Natural killer cell (primary cell): ENCODE results near the gene RALGPS1. TPM values are rescaled to one million over a fixed set of nuclear protein-coding genes. Genes with fewer than 3 reads are reported as not detected.

Experiments used
- ATAC-seq, 3 donors: fragments of 150-1000 bp in 2 of 3; fragments of 200-7000 bp in 1 of 3; cut with Tn5 transposase; 1 replicate in 1 of 3; 2 replicates in 2 of 3; pipeline ENCODE4 v1.10.0; 2021; ENCODE audit warnings: mild to moderate bottlenecking in 2 of 3, moderate library complexity in 2 of 3
- DNase-seq, 2 donors: peaks; one replicate each; pipeline versions ENCODE4 v3.0.0 to v3.0.0-alpha.2; 2013 to 2021; ENCODE audit warnings: mixed read lengths in 1 of 2
- H3K27ac ChIP-seq: one replicate; pipeline ENCODE4 v1.5.1; 2013; ENCODE audit warnings: mild to moderate bottlenecking, low read length
- H3K27me3 ChIP-seq: one replicate; pipeline ENCODE4 v1.6.1; 2013; ENCODE audit warnings: low read length; ENCODE audit not compliant: control insufficient read depth, insufficient read depth
- H3K36me3 ChIP-seq: one replicate; pipeline ENCODE4 v1.6.1; 2013; ENCODE audit warnings: low read length; ENCODE audit not compliant: control insufficient read depth, insufficient read depth
- H3K4me1 ChIP-seq: one replicate; pipeline ENCODE4 v1.6.1; 2013; ENCODE audit warnings: low read length; ENCODE audit not compliant: control insufficient read depth, insufficient read depth
- H3K4me3 ChIP-seq: one replicate; pipeline ENCODE4 v1.5.1; 2013; ENCODE audit warnings: low read length
- H3K9me3 ChIP-seq: one replicate; pipeline ENCODE4 v1.6.1; 2013; ENCODE audit warnings: low read length; ENCODE audit not compliant: control insufficient read depth, insufficient read depth
- H3K27ac Mint-ChIP-seq, 2 donors: one replicate each; pipeline ENCODE4 v1.8.0; 2022; ENCODE audit warnings: mild to moderate bottlenecking in 2 of 2, mixed read lengths in 2 of 2, moderate library complexity in 1 of 2
- H3K27me3 Mint-ChIP-seq, 2 donors: one replicate each; pipeline ENCODE4 v1.8.0; 2022; ENCODE audit warnings: low read depth in 2 of 2, mixed read lengths in 2 of 2
- H3K36me3 Mint-ChIP-seq: one replicate; pipeline ENCODE4 v1.8.0; 2022; ENCODE audit warnings: mixed read lengths
- H3K4me1 Mint-ChIP-seq, 2 donors: one replicate each; pipeline ENCODE4 v1.8.0; 2022; ENCODE audit warnings: mixed read lengths in 2 of 2
- H3K4me3 Mint-ChIP-seq: one replicate; pipeline ENCODE4 v1.8.0; 2022; ENCODE audit warnings: mild to moderate bottlenecking, moderate library complexity, mixed read lengths
- H3K9me3 Mint-ChIP-seq, 2 donors: one replicate each; pipeline ENCODE4 v1.8.0; 2022; ENCODE audit warnings: mixed read lengths in 2 of 2
- WGBS: methylation state at CpG from one replicate; pipeline ENCODE4 v1.1.7; 2013; ENCODE audit warnings: missing lambda C conversion rate; ENCODE audit not compliant: insufficient coverage; 5-methylcytosine and 5-hydroxymethylcytosine counted together
- intact Hi-C: fragments of 100-400 bp; cut with micrococcal nuclease; formaldehyde crosslinking; loops from one replicate; pipeline ENCODE4 v1.14.2; 2022
- total RNA-seq, 4 donors: library from RNA; stranded (reverse); fragments of 120-200 nt in 1 of 4; gene quantifications; one replicate each; pipeline versions ENCODE4 v1.2.3 to v1.2.4, GENCODE V29; 2013 to 2022
- TF ChIP-seq, protein P1 (sequence below): fragments of 200-600 bp; IDR thresholded peaks from one replicate; pipeline ENCODE4 v1.8.0; 2022; ENCODE audit warnings: antibody characterized with exemption

RALGPS1 gene
- total RNA-seq, 3 donors from 2014 or later (not counting 1 experiment from before 2014, with no cell fraction given) = 11.9 to 21.2 (median 13.2) TPM

DNA sequence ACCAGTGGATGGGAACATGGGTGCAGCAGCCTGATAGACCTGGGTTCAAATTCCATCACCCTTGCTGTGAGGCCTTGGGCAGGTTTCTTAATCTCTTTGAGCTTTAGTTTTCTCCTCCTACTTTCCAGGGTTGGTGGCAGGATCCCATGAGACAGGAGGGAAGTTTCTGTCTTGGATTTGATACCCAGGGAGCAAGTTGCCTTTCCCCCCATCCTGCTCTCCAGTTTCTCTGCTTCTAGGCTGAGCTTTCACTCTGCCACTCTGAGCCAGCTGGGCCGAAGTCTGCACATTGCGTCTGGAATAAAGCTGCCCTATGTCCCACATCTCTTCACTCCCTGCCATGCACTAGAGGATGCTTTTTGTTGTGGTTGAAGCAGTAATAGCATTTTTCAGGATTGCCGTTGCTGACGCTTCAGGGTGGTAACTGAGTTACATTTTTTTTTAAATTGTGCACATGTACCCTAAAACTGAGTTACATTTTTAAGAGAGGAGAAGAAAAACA lies 248.3 kb downstream of the RALGPS1 start:
- no peaks in the 10 kb centered on the region for H3K36me3 ChIP-seq
- Mint-ChIP-seq H3K9me3 (no peaks in the 10 kb centered on the region), H3K4me3 (no peak overlapping the region), H3K27me3 (peaks cover 0 to 3% of the 10 kb centered on the region in 2 donors), H3K36me3 (no peaks in the 10 kb centered on the region), H3K4me1 (no peaks in the 10 kb centered on the region), H3K27ac (no peak overlapping the region)
- ATAC-seq (no peak), DNase-seq (no peak)
- peaks cover 7% of the 10 kb centered on the region for H3K4me1 ChIP-seq
- no peaks in the 10 kb centered on the region for H3K27me3 ChIP-seq
- H3K27ac ChIP-seq = no peak overlapping the region
- H3K9me3 ChIP-seq = no peaks in the 10 kb centered on the region
- 100% methylated on average over 4 of the region's 4 CpGs for WGBS
- intact Hi-C loops = no loop called here
- no peak overlapping the region for H3K4me3 ChIP-seq
- TF ChIP-seq, protein P1, sequence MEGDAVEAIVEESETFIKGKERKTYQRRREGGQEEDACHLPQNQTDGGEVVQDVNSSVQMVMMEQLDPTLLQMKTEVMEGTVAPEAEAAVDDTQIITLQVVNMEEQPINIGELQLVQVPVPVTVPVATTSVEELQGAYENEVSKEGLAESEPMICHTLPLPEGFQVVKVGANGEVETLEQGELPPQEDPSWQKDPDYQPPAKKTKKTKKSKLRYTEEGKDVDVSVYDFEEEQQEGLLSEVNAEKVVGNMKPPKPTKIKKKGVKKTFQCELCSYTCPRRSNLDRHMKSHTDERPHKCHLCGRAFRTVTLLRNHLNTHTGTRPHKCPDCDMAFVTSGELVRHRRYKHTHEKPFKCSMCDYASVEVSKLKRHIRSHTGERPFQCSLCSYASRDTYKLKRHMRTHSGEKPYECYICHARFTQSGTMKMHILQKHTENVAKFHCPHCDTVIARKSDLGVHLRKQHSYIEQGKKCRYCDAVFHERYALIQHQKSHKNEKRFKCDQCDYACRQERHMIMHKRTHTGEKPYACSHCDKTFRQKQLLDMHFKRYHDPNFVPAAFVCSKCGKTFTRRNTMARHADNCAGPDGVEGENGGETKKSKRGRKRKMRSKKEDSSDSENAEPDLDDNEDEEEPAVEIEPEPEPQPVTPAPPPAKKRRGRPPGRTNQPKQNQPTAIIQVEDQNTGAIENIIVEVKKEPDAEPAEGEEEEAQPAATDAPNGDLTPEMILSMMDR = no peak

DNA sequence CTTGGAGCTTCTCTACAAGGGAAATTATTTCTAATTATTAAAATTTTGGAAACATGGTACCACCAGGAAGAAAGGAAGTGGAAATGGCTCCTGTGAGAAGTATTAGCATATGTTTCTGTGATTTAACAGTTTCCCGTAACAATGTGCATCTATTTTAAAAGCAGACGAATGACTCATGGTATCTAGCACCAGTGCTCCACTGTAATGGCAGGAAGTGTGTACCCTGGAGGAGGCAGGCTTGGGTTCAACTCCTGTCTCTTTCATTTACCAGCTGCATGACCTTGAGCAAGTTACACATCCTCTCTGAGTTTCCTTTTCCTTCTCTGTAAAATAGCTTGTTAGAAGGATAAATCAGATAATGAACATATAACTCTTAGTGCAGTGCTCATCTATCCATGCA lies 248.8 kb downstream of the RALGPS1 start:
- Mint-ChIP-seq H3K27me3 (peaks cover 0 to 3% of the 10 kb centered on the region in 2 donors), H3K9me3 (no peaks in the 10 kb centered on the region), H3K27ac (no peak overlapping the region), H3K4me3 (no peak overlapping the region), H3K4me1 (no peaks in the 10 kb centered on the region), H3K36me3 (no peaks in the 10 kb centered on the region)
- DNase-seq (no peak), ATAC-seq (no peak)
- Histone ChIP-seq H3K4me1 (peaks cover 7% of the 10 kb centered on the region), H3K27me3 (no peaks in the 10 kb centered on the region), H3K4me3 (no peak overlapping the region), H3K27ac (no peak overlapping the region), H3K9me3 (no peaks in the 10 kb centered on the region), H3K36me3 (no peaks in the 10 kb centered on the region)
- 37% methylated on average over 2 of the region's 2 CpGs for WGBS
- TF ChIP-seq, protein P1 = no peak
- intact Hi-C loops = no loop called here

- Mint-ChIP-seq H3K4me1 (no peaks in the 10 kb centered on the region), H3K27me3 (no peaks in the 10 kb centered on the region), H3K4me3 (no peak overlapping the region), H3K36me3 (no peaks in the 10 kb centered on the region), H3K27ac (no peak overlapping the region), H3K9me3 (no peaks in the 10 kb centered on the region)
- intact Hi-C loops = no loop called here
- Histone ChIP-seq H3K36me3 (no peaks in the 10 kb centered on the region), H3K27me3 (no peaks in the 10 kb centered on the region), H3K4me3 (no peak overlapping the region), H3K9me3 (no peaks in the 10 kb centered on the region), H3K4me1 (peaks cover 7% of the 10 kb centered on the region), H3K27ac (no peak overlapping the region)
- ATAC-seq = no peak
- WGBS = 86% methylated on average over 3 of the region's 4 CpGs
- no peak for DNase-seq
- TF ChIP-seq, protein P1 = no peak
Measured at GRCh38 chr9:127165116-127165515, 250.5 kb downstream of the RALGPS1 start.

GRCh38 chr9:127166111-127166510 lies 251.5 kb downstream of the RALGPS1 start:
- TF ChIP-seq, protein P1 = no peak
- Histone ChIP-seq H3K27me3 (no peaks in the 10 kb centered on the region), H3K27ac (no peak overlapping the region), H3K36me3 (no peaks in the 10 kb centered on the region), H3K4me3 (no peak overlapping the region), H3K9me3 (no peaks in the 10 kb centered on the region), H3K4me1 (peaks cover 7% of the 10 kb centered on the region)
- Mint-ChIP-seq H3K4me3 (no peak overlapping the region), H3K4me1 (no peaks in the 10 kb centered on the region), H3K27ac (no peak overlapping the region), H3K36me3 (no peaks in the 10 kb centered on the region), H3K27me3 (no peaks in the 10 kb centered on the region), H3K9me3 (no peaks in the 10 kb centered on the region)
- 88% methylated on average over 2 of the region's 5 CpGs for WGBS
- intact Hi-C loops = no loop called here
- no peak for DNase-seq
- no peak for ATAC-seq
